ENCODE measurements around the gene HELZ. TPM values are rescaled to one million over a fixed set of nuclear protein-coding genes. Genes with fewer than 3 reads are reported as not detected.

HELZ gene
- total RNA-seq, 1 experiment from 2014 or later: 16.7 TPM

DNA sequence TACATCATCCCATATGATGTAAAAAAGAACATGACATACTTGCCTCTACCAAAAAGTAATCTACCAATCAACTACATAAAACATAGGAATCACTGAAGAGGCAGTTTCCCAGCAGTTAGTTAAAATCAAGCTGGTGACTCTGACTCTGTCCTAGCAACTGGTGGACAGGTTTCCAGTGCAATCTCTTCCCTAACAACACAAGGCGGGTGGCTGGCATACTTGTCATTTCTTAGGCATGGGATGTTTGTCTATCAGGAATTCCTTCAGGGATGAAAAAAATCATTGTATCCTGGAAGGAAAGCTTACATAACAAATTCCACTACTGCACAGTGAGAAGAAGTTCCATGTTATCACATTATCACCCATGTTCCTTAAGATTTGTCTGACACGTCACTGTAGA is 50.9 kb downstream of the HELZ start:
- peak; percentile 20 for DNase-seq (ENCODE audit: low read depth)

DNA sequence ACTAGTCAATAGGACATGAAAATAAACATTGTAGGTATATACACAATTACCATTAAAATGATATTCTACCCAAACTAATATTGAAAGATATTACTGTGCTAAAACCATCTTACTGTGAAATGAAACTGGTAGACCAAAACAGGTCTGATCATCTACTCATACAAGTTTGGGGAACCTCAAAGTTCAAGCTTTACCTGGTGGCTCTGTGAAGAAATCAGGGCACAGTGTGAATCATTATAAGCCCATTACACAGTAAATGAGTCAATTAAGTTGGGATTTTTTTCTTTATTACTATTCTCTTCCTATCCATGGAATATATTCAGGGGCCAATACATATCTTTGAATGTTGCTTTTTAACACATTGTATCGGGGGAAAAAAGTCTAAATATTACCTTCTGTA is 57.1 kb downstream of the HELZ start:
- no peak for DNase-seq (ENCODE audit: low read depth)

DNA sequence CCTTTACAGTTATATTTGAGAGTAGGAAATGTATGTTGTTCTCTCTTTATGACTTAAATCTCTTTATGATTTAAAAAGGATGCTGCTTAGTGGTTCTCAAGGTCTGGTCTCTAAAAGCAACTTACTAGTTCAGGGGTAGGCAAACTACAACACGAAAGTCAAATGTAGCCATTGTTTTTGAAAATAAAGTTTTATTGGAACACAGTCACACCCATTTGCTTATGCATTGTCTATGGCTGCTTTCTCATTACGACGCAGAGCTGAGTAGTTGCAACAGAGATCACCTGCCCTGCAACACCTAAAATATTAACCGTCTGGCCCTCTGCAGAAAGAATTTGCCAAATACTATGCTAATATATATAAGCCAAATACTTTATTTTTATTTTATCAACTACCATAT is 58.2 kb downstream of the HELZ start:
- no peak for DNase-seq (ENCODE audit: low read depth)

DNA sequence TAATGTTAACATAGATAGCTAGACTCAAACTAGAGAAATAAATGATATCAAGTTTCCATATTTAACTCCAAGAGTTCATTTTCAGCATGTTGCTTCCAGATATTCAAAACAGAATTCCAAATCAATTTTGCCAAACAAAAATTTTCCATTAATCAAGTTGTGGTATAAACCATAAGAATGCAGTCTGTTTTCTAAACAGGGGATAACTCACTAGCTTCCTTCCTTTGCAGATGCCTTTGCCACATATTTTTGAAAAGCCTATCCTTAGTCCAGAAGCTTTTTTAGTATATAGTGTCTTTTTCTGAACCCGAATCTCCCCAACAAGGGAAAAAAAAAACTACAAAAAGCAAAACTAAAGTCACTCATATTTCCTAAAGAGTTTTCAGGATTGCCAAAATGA is 61.5 kb downstream of the HELZ start:
- DNase-seq (ENCODE audit: low read depth): no peak

DNA sequence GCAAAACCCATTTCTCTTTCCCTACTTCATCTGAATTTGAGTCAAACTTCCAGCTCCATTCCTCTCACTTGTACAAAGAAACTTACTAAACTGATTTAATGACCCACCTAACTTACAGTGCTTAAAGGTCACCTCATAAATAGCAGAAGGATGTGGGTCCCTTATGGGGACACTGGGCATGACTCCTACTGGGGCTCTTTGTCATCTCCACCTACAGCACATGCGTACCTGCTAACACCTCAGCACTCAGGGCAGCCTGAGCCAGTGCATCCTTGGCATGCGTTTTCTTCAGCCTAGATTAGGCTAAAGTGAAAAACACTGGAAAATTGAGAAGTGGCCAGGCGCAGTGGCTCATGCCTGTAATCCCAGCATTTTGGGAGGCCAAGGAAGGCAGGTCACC is 63.2 kb downstream of the HELZ start:
- DNase-seq (ENCODE audit: low read depth): no peak

DNA sequence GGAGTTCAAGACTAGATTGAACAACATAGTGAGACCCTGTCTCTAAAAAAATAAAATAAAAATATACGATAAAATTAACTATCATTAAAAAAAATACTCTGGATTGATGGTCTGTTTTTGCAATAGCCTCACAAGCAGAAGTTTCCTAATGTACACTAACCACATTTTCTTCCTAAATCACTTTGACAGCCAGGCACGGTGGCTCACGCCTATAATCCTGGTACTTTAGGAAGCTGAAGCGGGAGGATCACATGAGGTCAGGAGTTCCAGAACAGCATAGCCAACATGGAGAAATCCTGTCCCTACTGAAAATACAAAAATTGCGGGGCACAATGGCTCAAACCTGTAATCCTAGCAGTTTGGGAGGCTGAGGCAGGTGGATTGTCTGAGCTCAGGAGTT is 64.7 kb downstream of the HELZ start:
- DNase-seq (ENCODE audit: low read depth): no peak

DNA sequence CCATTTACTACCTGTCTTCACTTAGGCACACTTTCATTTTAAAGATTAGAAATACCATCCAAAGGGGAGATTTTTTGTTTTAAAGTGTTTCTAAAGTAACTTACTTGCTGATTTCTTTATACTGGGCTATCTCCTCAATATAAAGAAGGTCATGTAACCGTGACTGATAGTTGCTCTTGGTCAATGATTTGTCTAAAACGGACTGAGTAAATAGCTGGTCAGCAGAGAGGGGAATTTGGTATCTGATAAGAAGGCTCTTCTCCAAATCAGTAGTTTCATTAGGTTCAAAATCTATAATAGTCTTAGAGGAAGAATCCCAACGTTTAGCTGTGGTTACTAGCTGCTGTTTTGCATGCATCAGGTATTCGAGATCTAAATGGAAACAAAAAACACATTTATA is 66.4 kb downstream of the HELZ start:
- no peak for DNase-seq (ENCODE audit: low read depth)

DNA sequence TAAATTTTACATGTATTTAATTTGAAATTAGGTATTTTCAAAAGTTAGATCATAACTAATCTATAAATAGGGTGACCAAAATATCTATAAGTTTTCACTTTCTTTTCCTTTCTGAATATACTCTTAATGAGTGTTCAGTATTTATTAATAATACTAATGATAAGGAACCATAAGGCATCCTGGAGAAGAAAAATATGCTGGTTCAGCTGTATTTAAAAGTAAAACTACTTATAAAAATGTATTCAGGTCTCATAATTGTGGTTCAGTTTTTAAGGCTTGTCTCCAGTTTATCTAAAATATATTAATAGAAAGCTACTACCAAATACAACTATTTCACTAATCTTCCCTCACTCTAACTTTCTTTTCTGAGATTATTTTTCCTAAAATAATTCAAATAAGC is 67.3 kb downstream of the HELZ start:
- no peak for DNase-seq (ENCODE audit: low read depth)

DNA sequence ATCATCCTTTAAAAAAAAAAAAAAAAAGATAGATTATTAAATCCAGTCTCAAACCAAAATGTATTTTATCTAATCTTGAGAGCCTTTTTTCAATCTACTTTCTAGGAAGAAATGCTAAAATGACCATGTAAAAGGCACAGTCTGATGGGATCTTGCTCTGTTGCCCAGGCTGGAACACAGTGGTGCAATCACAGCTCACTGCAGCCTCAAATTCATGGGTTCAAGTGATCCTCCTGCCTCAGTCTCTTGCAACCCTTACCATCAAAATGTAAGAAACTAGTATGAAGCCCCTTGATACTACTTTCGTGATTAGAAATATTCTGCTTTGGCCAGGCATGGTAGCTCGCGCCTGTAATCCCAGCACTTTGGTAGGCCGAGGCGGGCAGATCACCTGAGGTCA is 70.8 kb downstream of the HELZ start:
- DNase-seq (ENCODE audit: low read depth): no peak

DNA sequence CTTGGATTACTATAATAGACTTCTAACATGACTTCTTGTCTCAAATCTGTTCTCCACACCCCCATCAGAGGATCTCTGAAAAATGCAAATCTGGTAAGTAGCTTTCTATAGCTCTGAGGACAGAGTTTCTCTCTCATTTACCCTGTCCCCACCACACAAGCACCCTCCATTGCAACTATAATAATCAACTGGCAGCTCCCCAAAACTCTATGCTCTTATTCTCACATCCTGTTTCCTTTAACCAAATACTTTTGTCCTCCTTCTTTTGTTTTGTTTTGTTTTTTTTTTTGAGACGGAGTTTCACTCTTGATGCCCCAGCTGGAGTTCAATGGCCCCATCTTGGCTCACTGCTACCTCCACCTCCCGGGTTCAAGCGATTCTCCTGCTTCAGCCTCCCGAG is 73.4 kb downstream of the HELZ start:
- no peak for DNase-seq (ENCODE audit: low read depth)

DNA sequence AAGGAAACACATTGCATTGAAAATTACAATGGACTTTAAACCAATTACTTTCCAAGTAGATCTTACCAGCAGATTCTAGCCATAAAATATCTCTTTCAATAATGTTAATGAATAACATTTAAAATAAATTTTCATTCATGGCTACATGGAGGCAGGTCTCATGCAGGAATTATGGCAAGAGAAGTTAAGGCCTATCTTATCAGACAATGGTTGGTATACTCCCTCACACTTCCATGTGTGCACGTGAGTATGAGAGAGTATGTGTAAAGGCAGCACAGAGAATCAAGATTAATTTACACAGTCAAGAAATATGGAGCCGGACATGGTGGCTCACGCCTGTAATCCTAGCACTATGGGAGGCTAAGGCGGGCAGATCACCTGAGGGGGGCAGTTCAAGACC is 76.5 kb downstream of the HELZ start:
- no peak for DNase-seq (ENCODE audit: low read depth)

DNA sequence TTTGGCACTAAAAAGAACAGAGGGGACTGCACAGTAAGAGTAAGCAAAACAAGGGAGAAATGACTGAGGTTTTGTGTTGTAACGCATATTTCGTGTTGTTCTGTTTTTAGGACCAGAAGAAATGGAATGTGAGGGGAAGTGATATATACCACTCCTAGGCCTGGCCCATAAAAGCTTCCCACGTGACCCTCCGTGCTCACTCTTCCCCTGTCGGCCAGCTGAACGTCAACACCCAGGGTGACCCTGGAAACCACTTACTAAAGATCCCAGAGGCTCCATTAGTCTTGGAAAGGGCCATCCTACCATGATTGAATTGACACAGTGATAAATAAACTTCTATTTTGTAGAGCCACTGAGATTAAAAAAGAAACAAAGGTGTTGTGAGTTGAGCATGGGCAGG is 79.8 kb downstream of the HELZ start:
- no peak for DNase-seq (ENCODE audit: low read depth)

DNA sequence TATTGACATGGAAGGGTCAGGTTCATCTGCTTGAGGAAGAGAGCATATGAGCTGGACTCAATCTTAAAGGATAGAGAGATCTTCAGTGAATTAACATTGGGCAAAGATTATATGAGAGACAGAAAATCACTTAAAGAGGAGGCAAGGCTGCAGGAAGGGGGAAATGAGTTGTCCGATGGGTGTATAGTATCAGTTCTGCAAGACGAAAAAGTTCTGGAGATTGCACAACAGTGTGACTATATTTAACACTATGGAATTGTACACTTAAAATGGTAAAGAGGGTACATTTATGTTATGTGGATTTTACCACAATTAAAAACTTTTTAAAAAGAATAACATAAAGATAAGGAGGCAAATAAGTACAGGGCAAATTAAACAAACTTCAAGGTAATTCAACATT is 80.7 kb downstream of the HELZ start:
- no peak for DNase-seq (ENCODE audit: low read depth)

DNA sequence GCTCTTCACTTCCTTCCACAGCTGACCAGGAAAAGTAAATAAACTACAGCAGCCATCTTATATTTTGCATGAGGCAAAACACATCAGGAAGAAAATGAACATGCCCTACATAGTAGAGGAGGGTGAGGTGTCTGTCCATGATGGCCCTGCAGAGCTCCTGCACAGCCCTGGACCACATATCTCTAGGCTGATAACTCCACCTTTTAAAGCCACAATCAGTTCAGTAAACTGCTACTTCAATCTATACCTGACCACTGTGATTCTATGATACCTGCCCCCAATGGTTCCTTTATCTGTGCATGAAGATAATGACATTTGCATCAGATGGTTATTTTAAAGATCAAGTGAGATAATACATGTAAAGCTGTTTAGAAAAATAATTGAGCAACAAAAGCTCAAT is 82.2 kb downstream of the HELZ start:
- no peak for DNase-seq (ENCODE audit: low read depth)

DNA sequence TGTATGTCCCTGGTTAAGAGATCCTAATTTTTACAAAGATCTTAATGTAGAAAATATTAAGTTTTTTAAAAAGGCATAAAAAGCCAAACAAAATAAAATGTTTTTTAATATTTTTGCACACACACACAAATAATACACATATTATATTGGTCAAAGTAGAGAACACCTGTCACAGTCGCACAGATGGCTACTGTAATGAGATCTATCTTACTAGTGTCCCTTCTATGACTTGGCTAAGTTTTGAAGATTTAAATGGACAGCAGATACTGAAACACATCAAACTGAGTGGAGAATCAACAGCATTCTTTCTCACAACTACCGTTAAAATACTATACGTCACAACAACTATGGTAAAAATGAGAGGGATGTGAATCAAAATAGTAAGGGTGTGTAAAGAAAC is 83.4 kb downstream of the HELZ start:
- DNase-seq (ENCODE audit: low read depth): no peak

DNA sequence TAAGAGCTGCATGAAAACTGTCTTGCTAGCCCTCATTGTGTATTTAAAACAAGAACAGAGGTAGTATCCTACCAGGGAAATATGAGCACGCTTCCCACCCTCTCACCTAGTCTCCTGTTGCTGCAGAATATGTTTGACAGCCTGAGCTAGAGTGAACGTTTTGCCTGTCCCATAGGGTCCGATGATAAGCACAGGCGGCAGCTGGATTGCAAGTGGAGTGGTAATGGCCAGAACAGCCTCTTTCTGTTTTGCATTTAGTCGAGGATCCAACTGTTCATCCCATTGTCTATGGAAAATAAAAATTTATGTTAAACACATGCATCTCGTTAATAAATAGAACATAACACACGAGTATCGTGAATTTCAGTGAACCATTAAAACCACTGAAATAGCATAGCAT is 84.2 kb downstream of the HELZ start:
- DNase-seq (ENCODE audit: low read depth): no peak

DNA sequence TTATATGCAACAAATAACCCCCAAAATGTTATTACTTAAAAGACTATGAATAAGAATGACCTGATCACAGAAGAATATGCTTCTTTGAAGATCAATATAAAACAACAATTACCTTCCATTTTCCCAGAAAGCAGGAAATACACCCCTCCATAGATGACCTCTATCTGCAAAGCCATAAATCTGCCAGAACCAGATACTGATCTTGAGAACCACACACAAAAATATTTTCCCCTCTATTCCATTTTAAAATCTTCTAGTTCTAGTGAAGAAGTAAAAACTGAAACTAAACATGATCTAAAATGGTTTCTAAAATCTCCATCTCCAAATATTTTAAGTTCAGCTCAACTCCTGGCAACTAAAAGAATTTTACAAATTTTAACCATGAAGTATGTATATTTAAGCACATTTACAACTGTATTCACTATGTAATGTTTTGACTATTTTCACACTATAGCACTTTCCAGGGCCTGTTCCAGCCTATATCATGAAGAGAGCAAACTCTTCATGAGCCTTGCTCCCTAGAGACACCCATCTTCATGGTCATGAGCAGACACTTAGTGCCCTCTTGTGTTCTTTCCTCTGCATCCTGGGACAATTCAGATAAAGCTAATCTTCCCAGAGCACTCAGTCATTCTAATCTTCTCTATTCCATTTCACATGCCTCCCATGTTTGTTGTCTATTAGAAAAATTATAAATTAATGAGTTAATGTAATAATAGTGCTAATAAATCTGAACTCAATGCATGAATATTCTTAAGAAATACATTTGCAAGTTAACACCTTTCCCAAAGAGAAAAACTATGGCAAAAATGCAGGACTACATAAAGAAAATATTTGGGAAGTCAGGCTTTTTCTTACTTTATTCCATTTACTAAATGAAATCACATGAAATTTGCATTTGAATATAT is 87.0 kb downstream of the HELZ start:
- DNase-seq (ENCODE audit: low read depth): peak; percentile 28

DNA sequence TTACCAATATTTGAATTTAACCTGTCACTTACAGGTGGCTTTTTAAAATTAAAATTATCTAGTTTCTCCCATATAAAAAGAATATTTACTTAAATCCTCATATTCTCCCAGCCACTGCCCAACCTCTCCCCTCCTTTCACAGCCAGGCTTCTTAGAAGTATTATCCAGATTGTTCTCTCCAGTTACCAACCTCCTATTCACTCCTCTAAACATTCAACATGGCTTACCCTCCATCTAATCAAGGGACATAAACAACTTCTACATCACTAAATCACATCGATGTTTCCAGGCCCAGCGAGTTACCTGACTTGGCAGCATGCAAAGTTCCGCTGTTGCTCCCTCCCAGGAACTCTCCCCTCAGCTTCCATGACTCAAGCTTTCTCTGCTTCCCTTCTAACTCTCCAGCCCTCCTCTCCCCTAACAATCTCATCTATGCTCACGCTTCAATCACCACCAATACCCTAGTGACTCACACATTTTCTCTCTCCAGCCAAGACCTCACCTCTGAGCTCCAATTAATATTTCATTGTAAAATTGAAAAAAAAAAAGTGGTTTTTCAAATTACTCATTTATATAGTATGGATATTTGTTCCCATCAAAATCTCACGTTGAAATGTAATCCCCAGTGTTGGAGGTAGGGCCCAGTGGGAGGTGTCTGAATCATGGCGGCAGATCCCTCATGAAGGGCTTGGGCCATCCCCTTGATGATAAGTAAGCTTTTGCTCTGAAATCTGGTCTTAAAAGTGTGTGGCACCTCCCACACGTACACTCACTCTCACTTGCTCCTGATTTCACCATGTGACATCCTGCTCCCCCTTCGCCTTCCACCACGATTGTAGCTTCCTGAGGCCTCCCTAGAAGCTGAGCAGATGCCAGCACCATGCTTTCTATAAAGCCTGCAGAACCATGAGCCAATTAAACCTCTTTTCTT is 88.5 kb downstream of the HELZ start:
- peak; percentile 14 for DNase-seq (ENCODE audit: low read depth)

DNA sequence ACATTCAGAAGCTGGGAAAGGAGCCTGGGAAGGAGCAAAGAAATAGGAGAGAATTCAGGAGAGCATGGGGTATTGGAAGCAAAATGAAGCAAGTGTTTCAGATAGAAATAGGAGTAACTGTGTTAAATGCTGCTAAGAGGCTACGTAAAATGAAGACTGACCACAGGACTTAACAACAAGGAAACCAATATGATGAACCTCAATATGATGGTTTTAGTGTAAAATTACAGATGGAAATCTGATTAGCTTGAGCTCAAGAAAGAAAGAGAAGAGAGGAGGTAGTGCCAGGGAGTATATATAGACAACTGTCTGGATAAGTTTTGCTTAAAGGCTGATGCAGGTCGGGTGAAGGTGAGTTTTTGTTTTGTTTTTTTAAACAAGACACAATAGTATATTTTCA is 92.2 kb downstream of the HELZ start:
- no peak for DNase-seq (ENCODE audit: low read depth)

DNA sequence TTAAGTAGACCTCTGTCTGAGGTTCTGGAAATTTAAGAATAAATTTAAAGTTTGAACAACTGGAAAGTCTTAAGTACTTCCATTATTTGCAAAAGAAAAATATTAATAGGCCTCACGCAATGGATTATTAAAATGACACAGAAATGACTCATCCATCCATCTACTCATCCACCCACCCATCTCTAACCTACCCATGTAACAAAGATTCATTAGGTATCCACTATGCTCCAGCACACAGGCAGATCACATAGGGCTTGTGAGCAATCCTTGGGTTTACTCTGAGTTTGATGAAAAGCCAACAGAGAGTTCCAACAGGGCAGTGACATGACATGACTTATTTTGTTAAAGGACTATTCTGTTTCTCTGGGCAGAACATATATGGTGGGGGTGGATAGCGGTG is 93.3 kb downstream of the HELZ start:
- DNase-seq (ENCODE audit: low read depth): no peak

DNA sequence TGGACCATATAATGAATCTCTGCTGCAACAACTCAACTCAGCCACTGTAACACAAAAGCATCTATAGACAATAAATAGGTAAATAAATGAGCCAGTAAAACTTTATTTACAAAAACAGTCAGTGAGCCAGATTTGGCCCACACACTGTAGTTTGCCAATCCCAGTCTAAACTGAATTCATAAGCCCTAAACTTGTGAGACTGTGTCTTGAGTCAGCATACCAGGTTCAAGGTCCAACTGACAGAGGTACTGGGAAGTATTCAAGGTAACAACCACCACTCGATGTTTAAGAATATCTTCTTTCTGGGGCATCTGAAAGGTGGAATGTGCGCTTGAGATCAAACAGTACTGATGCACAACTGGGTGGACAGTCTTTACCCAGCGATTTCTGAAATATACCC is 94.2 kb downstream of the HELZ start:
- DNase-seq (ENCODE audit: low read depth): no peak

DNA sequence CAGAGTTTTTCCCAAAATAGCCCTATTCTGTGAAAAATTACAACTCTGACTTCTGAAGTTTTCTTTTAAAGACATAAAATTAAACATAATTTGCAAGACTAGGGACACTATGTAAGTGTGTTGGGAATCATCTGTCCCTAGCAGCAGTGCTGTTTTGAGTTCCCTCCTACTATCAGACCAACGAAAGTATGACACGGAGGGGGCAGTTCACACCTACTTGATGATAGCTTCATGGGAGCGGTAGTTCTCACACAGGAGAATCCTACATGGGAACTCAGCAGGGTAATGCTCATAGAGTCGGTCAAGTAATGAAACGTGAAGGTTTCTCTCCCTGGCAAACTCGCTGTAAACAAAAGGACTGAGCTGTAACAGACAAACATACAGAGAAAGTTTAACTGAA is 96.6 kb downstream of the HELZ start:
- no peak for DNase-seq (ENCODE audit: low read depth)

Data from RPMI7951 (cell line).